NCI-H1694 (cell line): ENCODE data around the gene AREG.
"Not testable (repeated sequence)": the region's sequence is repeated elsewhere in the genome, so short reads cannot be mapped to it uniquely, and the experiment has no call there.

ENCODE experiments used
- DNase-seq: peaks from one replicate; lab custom pipeline; 2025; lab: John Stamatoyannopoulos, UW

AREG gene

DNA sequence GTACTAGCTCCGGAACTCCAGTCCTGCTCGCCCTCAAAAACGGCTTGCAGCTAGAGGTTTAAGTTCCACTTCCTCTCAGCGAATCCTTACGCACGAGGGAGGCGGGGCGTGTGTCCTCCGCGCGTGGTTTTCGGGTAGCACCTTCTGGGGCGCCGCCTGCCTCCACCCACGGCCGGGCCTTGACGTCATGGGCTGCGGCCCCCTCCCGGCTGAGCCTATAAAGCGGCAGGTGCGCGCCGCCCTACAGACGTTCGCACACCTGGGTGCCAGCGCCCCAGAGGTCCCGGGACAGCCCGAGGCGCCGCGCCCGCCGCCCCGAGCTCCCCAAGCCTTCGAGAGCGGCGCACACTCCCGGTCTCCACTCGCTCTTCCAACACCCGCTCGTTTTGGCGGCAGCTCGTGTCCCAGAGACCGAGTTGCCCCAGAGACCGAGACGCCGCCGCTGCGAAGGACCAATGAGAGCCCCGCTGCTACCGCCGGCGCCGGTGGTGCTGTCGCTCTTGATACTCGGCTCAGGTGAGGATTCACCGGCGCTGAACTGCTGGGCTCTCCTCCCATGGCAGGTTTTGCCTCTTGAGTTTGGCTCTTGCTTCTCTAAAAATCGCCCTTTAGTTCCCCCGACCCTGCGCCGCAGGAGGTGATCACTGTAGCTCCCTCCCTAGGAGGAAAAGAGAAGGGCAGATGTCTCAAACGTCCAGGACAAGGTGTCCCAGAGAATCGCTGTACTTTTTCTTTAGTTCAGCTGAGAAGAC is at the start of gene AREG:
TSS of gene AREG (plus strand) at position 246 of the 752 bp plus-strand sequence. CDS start at position 456, 210 bp downstream.
- no peak for DNase-seq

DNA sequence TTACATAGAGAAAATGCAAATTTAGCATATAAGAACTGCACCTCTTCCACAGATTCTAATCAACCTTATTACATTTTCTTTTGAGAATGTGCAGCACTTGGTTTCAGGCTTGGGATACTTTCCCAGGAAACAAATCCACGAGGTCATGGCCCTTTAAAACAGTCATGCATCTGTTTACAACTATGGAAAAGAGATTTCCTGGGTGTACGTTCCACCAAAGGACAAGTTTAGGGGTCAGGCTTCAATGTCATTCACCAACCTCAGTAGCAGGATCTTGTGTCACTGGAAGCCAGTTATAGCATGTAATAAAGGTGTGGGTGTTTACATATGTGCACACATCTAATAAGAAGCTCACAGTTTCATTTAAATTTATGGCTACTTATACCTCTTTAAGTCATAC is 49.3 kb upstream of the AREG start:
- DNase-seq = no peak

DNA sequence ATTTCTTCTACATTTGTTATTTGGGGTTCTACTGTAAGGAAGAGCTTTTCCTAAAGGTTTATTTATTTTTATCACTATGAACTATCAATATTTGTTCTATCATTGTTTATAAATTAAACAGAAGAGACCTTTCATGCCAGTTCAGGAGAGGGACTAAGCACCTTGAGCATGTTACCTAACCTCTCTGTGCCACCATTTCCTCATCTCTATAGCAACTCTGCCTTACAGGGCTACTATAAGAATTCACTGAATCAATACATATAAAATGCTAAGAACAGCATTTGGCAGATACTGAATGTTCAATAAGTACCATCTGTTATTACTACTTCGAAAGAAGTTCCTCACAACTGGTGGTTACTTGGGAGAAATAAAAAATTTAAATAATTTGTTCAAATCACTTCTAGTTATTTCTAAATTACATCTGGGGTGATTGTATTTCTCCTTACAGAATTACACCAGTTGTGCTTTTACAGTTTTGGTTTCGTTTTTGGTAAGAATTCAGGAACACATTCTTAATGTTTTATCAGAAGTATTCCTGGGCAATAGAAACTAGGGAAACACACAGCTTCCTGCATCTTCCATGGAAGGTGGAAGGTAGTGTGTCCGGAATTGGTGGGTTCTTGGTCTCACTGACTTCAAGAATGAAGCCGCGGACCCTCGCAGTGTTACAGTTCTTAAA is 47.0 kb upstream of the AREG start:
- DNase-seq = no peak

- DNase-seq = not testable (repeated sequence)
Observed at GRCh38 chr4:74398894-74399589, 45.9 kb upstream of the AREG start.

DNA sequence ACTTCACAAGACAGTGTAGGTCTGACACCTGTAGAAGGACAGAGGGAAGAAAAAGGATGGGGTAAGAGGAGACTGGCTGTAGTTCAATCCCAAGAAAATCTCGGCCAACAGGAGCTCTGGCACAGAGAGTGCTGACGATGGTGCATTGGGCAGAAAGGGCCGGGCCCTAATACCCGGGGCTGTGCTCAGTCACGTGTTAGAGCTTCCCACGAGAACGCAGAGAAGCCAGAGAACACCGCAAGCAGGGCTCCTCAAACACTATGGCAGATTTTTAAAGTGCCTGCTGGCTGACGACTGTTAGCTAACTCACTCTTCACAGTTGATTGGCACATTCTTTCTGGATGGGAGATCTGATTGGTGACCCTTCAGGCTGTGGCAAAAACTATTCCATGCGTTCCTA is 44.5 kb upstream of the AREG start:
- no peak for DNase-seq

- no peak for DNase-seq
Observed at GRCh38 chr4:74402692-74403456, 42.1 kb upstream of the AREG start.

- no peak for DNase-seq
Observed at GRCh38 chr4:74407891-74408290, 37.0 kb upstream of the AREG start.

GRCh38 chr4:74408639-74409038 is 36.3 kb upstream of the AREG start:
- no peak for DNase-seq

DNA sequence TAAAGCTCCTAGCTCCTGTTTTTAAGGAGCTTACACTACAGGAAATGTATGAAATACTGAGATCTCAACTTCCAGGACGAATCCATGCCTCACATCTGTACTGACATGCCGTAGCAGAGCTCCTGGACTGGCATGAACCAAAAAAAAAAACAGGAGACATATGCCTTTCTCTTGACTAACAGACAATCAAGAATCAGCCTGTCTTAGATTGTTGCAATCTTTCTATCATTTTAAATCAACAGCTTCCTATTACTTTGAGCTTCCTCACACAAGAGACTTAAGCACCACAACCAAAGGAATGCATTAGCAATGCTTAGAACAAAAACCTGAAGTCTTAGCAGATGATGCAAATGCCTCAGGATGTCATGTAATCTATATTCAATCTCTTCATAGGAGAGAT is 34.7 kb upstream of the AREG start:
- no peak for DNase-seq

GRCh38 chr4:74412225-74412624 is 32.7 kb upstream of the AREG start:
- DNase-seq = no peak

DNA sequence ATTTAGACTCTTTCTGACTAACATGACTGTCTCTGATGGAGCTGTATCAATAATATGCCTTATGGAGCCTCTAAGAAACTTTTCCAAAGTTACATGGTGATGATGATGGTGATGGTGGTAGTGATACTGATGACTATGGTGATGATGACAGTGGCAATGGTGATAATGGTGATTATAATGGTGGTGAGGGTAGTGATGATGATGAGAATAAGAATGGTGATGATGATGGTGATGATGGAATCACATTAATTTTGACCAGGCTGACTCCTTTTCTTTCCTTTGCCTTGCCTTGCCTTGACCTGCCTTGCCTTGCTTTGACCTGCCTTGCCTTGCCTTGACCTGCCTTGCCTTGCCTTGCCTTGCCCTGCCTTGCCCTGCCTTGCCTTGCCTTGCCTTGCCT is 31.7 kb upstream of the AREG start:
- no peak for DNase-seq

DNA sequence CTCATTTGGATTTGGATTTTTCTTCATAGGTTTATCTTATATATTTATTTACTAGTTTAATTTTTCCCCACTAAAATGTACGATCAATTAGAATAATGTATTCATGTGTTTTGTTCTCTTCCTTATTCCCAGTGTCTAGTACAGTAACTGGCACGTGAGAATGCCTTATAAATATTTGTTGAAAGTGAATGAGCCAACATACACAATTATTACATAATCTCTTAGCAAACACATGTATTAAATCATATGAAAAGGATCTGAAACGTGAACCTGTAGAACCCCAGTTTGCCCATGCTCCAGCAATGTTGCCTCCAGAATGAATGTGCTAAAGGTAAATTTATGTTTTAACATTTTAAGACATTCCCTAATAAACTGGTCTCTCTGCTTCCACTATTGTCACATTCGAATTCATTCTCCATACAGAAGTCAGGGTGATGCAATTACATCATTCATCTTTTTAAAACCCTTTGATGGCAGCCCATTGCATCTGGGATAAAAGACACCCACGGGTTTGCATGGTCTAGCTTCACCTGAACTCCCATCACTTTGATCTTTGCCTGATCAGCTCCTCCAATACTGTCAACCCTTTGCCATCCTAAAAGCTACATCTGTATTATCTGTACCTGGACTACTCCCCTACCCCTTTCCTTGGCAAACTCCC is 30.7 kb upstream of the AREG start:
- no peak for DNase-seq

GRCh38 chr4:74415602-74416300 is 29.2 kb upstream of the AREG start:
- DNase-seq = no peak

GRCh38 chr4:74418063-74418670 is 26.8 kb upstream of the AREG start:
- no peak for DNase-seq

DNA sequence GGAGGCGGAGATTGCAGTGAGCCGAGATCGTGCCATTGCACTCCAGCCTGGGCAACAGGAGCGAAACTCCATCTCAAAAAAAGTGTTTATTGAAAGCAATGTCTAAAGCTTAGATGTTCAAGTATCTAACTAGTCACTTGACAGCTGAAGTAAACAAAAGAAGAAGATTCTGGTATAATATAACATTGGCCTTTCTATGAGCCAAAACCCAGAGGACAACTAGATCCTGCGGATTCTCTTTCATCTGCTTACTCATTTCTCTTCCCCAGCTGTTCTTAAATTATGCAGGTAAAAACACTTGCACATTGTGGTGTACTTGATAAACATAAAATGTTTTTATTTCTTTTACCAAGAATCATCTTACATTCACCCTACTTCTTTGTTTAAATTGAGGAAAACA is 24.1 kb upstream of the AREG start:
- no peak for DNase-seq

- no peak for DNase-seq
Observed at GRCh38 chr4:74423104-74423503, 21.8 kb upstream of the AREG start.

DNA sequence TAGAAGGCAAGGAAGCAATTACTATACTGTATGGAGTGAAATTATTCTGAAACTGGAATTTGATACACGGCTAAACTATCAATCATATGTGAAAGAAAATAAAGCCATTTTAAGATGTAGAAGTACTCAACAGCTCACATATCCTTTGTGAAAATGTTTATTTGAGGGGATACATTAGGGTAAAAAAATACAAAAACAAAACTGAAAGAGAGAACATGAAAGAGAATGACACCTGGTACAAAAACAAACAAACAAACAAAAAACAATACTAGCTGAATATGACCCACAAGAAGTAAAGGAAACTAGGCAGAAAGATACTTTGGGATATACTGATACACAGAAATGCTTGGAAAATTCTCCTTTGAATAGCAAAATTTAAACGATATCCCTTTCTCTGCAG is 20.8 kb upstream of the AREG start:
- no peak for DNase-seq

DNA sequence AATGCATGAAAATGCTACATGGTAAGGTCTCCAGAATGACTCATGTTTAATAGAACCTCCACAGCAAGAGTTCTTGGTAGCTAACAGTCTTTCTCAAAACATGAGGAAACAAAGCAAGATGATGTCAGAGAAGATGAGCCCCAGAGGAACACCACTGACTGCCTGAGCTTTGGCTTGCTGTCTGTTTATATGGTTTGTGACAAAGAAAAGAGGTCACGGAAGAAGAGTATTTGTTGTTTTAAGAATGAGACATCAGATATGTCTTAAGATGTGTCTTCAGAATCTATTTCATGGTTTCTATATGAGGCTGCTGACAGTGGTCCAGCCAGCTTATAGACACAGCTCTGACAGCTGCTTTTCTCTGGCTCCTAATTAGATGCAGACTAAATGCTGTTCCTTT is 18.8 kb upstream of the AREG start:
- DNase-seq = no peak

GRCh38 chr4:74428276-74428675 is 16.7 kb upstream of the AREG start:
- DNase-seq = no peak

GRCh38 chr4:74431113-74431826 is 13.7 kb upstream of the AREG start:
- DNase-seq = no peak
